GM18520 (cell line): ENCODE results near the gene BPIFA1.

Source experiments
- ATAC-seq: cut with Tn5 transposase; IDR thresholded peaks from one replicate; pipeline ENCODE4 v1.9.1; 2021; ENCODE audit not compliant: unreplicated experiment

Gene BPIFA1

DNA sequence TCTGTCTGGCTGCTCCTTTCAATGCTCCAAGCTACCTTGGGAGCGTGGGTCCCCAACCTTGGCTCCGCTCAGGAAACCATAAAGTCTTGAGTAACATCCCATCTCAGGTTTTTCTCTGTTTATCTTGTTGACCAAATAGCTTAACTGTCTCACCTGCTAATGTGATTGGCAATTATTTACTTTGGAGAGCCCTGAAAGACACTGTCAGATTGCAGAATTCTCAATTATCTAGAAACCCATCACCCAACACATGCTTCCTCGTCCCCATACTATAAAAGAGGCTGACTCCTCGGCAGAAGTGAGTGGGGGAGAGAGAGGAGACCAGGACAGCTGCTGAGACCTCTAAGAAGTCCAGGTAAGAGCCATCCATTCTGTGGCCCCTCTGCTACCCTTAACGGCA, at the start of gene BPIFA1:
Gene BPIFA1 (plus strand): TSS at position 301 of the 400 bp plus-strand sequence. CDS start 1,716 bp downstream, outside the sequence.
- no peak for ATAC-seq

GRCh38 chr20:33187491-33187890, 48.3 kb upstream of the BPIFA1 start:
- ATAC-seq = no peak

DNA sequence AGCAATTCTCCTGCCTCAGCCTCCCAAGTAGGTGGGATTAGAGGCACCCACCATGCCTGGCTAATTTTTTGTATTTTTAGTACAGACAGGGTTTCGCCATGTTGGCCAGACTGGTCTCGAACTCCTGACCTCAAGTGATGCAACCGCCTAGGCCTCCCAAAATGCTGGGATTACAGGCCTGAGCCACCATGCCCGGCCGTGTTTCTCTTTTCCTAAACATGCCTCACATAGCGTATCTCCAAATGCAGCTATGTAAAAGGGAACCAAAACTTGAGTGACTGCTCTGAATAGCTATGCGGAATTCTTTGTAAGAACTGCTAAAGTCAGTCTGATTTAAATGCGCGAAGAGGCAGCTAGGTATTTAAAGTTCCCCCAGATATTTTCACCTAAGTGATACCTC, 47.4 kb upstream of the BPIFA1 start:
- no peak for ATAC-seq

DNA sequence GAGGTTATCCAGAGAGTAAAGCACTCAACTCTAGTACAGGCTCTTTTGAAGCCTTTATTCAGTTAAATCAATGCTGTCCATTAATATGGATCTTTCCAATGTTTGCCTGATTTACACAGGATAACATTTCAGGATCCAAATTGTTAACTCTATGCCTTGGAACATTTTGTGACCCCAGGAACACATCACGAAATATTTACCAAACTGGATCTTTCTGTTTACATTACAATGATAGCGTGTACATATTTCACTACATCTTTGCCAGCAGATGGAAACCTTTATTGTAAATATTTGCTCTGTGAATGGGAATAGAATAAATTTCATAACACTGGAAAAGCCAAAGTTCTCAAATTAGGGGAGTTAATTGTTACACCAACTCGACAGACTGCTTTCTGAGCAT, 44.3 kb upstream of the BPIFA1 start:
- ATAC-seq = no peak

DNA sequence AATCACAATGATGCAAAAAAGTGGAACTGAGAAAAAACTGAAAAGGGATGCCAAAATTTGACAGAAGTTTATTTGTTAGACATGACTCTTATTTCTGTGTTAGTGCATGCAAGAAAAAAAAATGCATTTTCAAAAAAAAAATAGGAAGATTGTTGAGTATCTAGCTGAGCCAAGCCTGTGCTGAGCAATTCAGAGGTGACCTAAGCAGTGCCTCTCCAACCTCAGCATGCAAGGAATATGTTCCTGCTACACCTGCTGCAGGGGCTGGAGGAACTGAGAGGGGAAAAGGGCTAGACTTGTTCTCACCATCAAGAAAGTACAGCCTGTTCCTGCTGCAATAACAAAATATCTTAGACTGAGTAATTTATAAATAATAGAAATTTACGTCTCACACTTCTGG, 43.8 kb upstream of the BPIFA1 start:
- ATAC-seq = no peak

DNA sequence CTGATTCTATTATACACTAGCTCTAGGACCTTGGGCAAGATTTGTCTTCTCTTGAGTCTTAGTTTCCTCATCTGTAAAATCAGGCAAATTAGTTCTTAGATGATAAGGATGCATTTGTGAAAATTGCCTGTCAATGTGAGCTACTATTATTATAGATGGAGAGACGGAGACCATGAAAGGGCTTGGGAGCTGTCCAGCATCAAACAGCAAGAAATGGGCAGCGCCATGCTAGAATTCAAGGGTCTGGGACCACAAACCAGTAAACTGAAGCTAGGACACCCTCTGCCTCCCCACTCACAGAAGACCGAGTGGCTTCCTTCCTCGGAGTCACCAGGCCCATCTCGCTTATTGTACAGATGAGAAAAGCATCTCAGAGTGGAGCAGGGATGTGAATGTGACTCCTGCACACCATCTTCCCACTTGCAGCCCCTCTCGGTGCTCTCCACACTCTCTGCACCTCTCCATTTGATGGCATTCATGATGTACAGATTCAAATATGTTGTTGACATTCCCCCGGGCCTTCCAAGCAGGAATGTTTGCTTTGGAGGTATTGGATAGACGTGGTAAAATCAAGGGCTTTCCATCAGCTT, 42.8 kb upstream of the BPIFA1 start:
- no peak for ATAC-seq

DNA sequence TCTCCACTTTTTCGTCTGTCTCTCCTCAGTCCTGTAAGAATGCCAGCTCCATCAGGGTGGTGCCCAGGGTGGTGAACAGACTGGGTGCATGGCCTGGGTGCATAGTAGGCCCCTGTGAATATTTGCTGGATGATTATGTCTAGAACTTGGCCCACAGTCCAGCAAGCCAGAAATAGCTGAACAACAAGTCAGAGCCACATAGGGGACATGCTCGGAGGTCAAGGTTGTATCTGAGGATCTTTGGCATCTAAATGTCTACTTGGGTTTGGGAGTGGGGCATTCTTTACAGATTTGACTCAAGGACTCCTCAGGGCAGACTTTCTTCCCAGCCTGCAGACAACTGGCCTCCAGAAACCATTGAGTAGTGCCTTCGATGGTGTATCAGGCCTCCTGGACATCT, 36.8 kb upstream of the BPIFA1 start:
- no peak for ATAC-seq

DNA sequence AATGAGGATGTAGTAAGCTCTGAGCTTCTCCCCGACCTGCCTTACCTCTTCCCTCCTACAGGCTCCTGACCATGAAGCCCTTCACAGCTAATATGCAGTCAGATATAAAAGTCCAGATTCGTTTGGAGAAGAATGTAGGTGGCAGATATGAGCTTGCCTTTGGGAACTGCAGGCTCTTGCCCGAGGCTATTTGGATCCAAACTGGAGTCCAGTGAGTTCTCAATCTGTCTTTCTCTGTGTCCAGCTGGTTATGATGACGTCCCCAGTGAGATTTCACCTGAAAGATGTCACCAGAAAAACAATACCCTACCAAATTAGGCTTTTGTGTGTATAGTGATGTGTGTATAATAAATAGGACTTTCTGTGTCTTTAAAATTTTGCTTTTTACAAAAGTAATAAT, 33.3 kb upstream of the BPIFA1 start:
- no peak for ATAC-seq

DNA sequence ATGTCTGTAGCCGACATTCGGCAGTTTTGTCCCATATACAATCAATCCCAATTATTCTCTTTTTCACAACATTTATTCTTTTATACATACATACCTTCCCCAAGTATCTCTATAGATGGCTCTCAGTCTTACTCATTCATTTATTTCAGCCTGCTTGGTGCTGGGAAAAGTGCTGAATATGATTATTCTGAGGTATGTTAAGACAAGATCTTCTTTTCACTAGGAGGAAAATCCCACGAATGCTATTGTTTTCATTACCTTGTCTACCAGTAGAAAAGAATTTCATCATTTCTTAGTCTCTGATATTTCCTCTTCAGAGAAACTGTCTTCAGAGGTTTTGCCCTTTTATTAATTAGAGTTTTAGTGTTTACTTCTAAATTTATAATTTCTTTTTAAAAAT, 32.4 kb upstream of the BPIFA1 start:
- ATAC-seq = no peak

GRCh38 chr20:33209789-33210188, 26.0 kb upstream of the BPIFA1 start:
- no peak for ATAC-seq

DNA sequence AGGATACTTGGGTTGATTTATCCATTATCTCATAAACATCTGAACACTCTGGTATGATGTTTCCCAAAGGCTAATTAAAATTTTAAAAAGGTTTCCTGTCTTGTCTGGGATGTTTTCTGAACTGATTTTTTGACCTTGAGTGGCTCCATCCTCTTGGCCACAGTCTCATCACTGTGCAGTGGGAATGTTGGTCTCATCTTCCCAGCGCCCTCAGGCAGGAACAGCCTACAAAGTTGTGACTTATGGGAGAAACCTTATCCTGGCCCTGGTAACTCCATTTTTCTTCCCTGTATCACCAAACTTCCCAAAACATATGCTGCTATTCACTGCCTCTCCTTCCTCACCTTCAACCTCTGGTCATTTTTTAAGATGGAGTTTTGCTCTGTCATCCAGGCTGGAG, 25.4 kb upstream of the BPIFA1 start:
- ATAC-seq = no peak

- no peak for ATAC-seq
These were observed 23.9 kb upstream of the BPIFA1 start for GRCh38 chr20:33211817-33212424.

DNA sequence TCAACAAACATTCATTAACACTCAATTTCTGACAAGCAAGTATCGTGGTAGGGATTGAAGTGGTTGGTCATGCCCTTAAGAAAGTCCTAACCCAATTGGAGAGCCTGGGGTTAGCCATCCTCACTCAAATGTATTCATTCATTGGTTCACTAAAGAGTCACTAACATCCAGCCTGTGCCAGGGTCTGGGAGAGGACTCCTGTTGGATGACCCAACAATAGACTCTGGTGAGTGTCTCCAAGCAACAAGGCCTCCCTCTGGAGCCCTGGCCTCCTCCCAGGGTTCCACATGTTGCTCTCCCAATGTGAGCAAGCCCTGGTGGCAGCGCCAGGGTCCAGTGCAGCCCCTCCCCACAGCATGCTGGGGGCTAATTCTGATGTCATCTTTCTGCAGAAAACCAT, 18.7 kb upstream of the BPIFA1 start, which contains the start of gene BPIFA3:
Gene BPIFA3 (plus strand): TSS at position 301 of the 400 bp plus-strand sequence. CDS start 185 bp downstream, outside the sequence.
- no peak for ATAC-seq

DNA sequence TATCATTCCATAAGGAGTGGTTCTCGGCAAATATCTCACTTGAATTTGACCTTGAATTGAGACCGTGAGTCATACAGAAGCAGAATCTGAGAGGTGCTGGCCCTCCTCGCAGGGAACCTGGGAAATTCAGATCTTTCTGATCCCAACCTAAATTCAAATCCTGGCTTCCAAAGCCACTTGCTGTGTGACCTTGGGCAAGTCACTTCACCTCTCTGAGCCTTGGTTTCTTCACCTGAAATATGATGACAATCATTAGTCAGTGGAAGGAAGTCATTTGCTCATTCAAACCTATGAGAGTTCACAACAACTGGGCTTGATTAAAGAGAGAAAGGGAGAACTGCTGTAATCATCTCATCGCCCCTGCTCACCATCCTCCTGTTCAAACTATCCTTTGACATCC, 11.4 kb upstream of the BPIFA1 start:
- no peak for ATAC-seq

GRCh38 chr20:33229843-33230242, 6.0 kb upstream of the BPIFA1 start:
- no peak for ATAC-seq

DNA sequence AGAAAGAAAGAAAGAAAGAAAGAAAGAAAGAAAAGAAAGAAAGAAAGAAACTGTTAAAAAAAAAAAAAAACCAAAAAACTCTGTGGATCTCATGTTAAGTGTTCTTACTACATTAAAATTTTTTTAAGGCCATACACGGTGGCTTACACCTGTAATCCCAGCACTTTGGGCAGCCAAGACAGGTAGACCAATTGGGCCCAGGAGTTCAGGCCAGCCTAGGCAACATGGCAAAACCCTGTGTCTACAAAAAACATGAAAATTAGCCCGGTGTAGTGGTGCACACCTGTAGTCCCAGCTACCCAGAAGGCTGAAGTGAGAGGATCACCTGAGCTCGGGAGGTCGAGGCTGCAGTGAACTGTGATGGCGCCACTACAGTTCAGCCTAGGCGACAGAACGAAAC, 4.6 kb upstream of the BPIFA1 start:
- no peak for ATAC-seq

DNA sequence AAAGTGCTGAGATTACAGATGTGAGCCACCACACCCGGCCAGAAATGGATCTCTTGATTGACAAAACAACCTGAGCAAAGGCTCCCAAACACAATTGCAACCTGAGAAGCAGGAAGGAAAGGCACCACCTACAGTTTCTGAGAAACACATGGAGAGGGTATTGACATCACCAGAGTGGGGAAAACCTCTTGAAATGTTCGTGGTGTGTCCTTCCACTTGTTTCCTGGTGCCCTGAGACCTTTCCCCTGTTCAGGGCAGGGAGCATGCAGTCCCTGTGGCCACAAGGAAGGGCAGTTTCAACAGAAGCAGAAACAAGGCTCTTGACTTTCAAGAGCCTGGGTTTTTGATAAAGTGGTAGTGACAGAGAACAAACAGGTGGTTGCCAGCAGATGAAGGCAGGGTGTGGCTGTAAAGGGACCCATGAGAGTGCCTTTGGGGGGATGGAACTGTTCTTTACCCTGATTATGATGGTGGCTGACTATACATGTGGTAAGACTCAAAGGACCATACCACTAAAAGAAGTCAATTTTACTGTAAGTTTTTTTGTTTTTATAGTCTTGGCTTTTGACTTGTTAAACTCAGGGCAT, 3.2 kb upstream of the BPIFA1 start:
- no peak for ATAC-seq

DNA sequence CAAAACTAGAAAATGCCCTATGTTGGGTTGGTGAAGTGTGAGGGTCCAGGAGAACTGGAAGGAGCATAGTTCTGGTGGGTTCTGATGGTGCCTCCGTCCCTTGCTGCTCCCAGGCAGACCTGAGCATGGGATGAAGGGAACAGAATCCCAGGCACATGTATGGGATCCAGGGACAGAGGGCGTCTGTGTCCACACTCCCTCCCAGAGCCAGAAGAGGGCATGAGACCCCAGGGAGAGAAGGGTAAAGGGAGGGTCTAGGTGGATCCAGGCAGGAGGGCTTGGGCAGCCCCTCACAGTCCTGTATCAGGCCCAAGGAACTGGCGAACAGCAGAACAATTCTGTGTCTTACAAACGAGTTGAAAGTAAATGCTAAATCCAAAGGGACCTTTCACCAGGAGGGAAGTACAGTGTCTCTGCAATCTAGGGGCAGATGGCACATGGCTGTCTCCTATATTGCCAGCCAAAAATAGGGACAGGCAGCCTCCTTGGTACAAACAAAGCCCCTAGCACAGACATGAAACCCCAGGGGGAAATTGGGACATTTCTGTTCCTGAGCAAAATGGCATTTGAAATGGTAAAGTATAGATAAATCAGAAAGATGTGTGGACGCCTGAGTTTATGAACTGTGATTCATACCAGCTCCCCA, 2.5 kb upstream of the BPIFA1 start:
- no peak for ATAC-seq

GRCh38 chr20:33234050-33234449, 1.7 kb upstream of the BPIFA1 start:
- no peak for ATAC-seq

- ATAC-seq = no peak
These were observed 555 bp downstream of the BPIFA1 start for GRCh38 chr20:33236351-33236750.

GRCh38 chr20:33237989-33238388, 2.2 kb downstream of the BPIFA1 start:
- no peak for ATAC-seq

- no peak for ATAC-seq
These were observed 3.6 kb downstream of the BPIFA1 start for GRCh38 chr20:33239418-33239817.
